ENCODE data around the gene ALLC.

Gene ALLC

DNA sequence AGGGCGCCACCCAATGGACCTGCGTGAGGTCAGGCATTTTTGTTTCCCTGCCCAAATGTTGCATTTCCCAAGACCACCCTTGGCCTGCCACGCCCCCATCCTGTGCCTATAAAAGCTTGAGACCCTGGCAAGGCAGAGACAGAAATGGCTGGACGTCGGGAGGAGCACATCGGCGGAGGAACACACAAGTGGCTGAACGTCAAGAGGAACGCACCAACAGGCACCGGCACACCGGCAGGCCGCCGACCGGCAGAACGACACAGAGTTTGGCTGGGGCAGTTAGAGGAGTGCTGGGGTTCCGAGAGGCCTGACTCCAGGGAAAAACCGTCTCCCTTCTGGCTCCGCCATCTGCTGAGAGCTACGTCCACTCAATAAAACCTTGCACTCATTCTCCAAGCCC is 81.3 kb downstream of the ALLC start:
- no peak overlapping the region for H3K4me3 ChIP-seq (ENCODE audit: low read depth, low read length)
- TF ChIP-seq, protein P1, sequence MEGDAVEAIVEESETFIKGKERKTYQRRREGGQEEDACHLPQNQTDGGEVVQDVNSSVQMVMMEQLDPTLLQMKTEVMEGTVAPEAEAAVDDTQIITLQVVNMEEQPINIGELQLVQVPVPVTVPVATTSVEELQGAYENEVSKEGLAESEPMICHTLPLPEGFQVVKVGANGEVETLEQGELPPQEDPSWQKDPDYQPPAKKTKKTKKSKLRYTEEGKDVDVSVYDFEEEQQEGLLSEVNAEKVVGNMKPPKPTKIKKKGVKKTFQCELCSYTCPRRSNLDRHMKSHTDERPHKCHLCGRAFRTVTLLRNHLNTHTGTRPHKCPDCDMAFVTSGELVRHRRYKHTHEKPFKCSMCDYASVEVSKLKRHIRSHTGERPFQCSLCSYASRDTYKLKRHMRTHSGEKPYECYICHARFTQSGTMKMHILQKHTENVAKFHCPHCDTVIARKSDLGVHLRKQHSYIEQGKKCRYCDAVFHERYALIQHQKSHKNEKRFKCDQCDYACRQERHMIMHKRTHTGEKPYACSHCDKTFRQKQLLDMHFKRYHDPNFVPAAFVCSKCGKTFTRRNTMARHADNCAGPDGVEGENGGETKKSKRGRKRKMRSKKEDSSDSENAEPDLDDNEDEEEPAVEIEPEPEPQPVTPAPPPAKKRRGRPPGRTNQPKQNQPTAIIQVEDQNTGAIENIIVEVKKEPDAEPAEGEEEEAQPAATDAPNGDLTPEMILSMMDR (IDR thresholded peaks at IDR 0.05; ENCODE audit: low read depth, low read length) = no peak
- TF ChIP-seq POLR2A (IDR thresholded peaks at IDR 0.05; ENCODE audit: extremely low read depth, insufficient read length) (no peak), MYC (IDR thresholded peaks at IDR 0.05; ENCODE audit: low read depth, low read length) (no peak)
- TF ChIP-seq, protein P2, sequence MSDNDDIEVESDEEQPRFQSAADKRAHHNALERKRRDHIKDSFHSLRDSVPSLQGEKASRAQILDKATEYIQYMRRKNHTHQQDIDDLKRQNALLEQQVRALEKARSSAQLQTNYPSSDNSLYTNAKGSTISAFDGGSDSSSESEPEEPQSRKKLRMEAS (IDR thresholded peaks at IDR 0.05; ENCODE audit: low read depth, low read length) = no peak
- no peak for DNase-seq (ENCODE audit: low read depth)

DNA sequence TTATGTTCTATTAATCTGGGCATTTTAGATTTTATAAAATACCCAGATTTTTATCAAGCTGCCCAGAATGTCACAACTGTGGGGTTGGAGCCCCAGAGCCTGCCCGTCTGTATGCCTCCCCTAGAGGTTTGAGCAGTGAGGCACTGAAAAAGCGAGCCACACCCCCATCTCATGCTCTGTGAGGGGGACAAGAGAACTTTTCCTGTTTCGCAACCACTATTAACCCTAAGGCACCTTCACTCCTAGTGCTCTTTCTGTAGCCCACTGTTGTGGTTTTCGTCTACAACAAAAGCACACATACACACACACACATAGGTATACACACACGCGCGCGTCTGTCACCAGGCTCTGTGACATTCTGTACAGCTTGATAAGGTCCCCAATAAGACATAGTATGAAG is 83.4 kb downstream of the ALLC start:
- DNase-seq (ENCODE audit: low read depth) = peak; percentile 59
- H3K4me3 ChIP-seq (ENCODE audit: low read depth, low read length) = no peak overlapping the region
- TF ChIP-seq, protein P2 (IDR thresholded peaks at IDR 0.05; ENCODE audit: low read depth, low read length) = no peak
- TF ChIP-seq, protein P1 (IDR thresholded peaks at IDR 0.05; ENCODE audit: low read depth, low read length) = no peak
- TF ChIP-seq MYC (IDR thresholded peaks at IDR 0.05; ENCODE audit: low read depth, low read length) = no peak

GRCh38 chr2:3741867-3742602 is 84.0 kb downstream of the ALLC start:
- no peak for TF ChIP-seq POLR2A (IDR thresholded peaks at IDR 0.05; ENCODE audit: extremely low read depth, insufficient read length)
- TF ChIP-seq, protein P1 (IDR thresholded peaks at IDR 0.05; ENCODE audit: low read depth, low read length) = no peak
- TF ChIP-seq, protein P2 (IDR thresholded peaks at IDR 0.05; ENCODE audit: low read depth, low read length) = no peak
- no peak for TF ChIP-seq MYC (IDR thresholded peaks at IDR 0.05; ENCODE audit: low read depth, low read length)
- DNase-seq (ENCODE audit: low read depth) = no peak
- no peak overlapping the region for H3K4me3 ChIP-seq (ENCODE audit: low read depth, low read length)

DNA sequence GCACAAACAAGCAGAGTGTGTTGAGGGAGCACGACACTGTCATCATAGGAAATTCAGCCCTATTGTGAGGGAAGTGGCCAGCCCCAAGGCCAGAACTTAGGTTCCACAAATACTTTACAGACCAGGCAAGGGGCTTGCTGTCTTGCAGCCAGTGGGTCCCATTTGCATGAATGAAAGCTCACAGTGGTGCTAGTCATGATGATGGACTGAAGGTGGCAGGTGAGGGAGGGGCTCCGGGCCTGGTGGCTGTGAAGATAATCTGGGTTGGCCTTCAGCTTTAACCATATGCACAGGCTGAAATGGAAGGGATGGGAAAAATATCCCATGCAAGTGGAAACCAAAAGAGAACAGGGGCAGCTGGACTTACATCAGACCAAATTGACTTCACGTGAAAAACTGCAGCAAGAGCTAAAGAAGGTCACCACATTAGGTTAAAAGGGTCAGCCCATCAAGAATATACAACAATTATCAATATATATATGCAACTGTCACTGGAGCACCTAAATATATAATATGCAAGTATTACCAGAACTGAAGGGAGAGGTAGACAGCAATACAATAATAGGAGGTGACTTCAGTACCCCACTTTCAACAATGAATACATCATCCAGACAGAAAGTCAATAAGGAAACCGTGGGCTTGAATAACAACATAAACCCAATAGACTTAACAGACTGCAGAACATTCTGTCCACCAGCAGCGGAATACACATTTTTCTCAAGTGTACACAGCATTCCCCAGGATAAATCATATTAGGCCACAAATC is 84.9 kb downstream of the ALLC start:
- no peak for DNase-seq (ENCODE audit: low read depth)
- H3K4me3 ChIP-seq (ENCODE audit: low read depth, low read length) = no peak overlapping the region
- TF ChIP-seq POLR2A (IDR thresholded peaks at IDR 0.05; ENCODE audit: extremely low read depth, insufficient read length) (no peak), MYC (IDR thresholded peaks at IDR 0.05; ENCODE audit: low read depth, low read length) (no peak)
- TF ChIP-seq, protein P2 (IDR thresholded peaks at IDR 0.05; ENCODE audit: low read depth, low read length) = no peak
- TF ChIP-seq, protein P1 (IDR thresholded peaks at IDR 0.05; ENCODE audit: low read depth, low read length) = no peak

DNA sequence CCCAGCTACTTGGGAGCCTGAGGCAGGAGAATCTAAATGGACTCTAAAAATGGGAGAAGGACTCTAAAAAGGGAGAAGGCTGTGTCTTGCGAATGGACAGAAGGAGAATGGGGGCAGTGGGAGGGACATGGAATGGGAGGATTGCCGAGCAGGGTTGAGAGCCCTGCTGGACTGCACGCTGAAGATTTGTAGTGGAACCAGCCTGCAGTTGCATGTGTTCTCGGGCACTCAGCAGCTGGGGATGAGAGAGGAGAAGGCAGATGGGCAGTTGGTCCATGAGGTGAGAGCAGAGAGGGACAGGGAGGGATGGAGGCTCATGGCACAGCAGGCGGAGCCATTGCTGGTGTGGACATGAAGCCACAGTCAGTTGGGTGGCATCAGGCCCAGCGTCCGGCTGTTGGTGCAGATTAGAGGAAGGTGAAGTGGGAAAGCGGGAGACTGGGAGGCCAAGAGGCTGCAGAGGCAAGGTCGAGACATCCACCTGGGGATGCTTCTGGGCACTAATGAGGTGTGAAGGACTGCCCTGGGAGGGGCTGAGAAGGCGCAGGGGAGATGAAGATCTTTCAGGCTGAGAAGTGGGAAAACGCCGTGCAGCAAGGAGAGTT is 86.1 kb downstream of the ALLC start:
- no peak overlapping the region for H3K4me3 ChIP-seq (ENCODE audit: low read depth, low read length)
- no peak for DNase-seq (ENCODE audit: low read depth)
- TF ChIP-seq, protein P2 (IDR thresholded peaks at IDR 0.05; ENCODE audit: low read depth, low read length) = no peak
- TF ChIP-seq, protein P1 (IDR thresholded peaks at IDR 0.05; ENCODE audit: low read depth, low read length) = no peak
- no peak for TF ChIP-seq MYC (IDR thresholded peaks at IDR 0.05; ENCODE audit: low read depth, low read length)
- no peak for TF ChIP-seq POLR2A (IDR thresholded peaks at IDR 0.05; ENCODE audit: extremely low read depth, insufficient read length)
